ENCODE measurements around the gene FAM219A. TPM values are rescaled to one million over a fixed set of nuclear protein-coding genes. Genes with fewer than 3 reads are reported as not detected.

Gene FAM219A
- total RNA-seq, 1 experiment from 2014 or later: 38.6 TPM

DNA sequence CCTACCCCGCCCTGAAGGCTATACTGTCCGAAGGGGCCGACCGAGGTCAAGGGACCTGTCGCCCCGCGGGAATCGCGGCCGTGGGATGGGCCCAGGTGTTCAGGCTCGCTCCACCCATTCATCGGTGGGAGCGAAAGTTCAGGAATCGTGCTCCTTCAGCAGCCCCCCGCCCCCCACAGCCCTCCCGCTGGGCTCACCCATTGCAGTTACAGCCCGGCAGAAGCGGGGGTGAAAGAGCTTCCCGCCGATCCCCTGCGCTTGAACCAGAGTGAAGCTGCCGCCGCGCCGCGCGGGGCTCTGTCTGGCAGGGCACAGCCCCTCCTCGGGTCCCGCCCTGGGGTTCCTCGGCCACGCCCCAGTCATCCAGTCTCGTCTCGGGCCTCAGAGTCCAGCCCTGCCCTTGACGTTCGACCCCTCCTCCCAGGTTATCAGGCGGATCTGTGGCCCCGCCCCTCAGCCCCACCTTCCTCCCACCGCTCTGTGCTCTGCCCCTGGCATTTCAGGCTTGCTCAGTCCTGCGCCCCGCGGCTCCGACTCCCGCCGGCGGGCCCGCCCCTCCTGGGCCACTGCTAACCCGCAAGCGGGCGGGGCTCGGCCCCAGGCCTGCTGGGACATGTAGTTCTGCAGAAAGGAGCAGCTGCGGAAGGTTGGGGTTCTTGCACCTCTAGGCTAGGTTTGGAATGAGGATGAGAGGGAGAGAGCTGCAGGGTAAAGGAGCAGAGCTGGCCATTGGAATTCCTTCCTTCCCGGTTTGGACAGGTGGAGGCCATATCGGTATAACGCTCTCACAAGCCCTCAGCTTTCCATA, 81.6 kb downstream of the FAM219A start, which contains the start of gene MYORG:
Gene MYORG, minus strand, starts transcription at position 303 of the 808 bp plus-strand sequence. CDS start 3,955 bp downstream, outside the sequence.
- POLR2A ChIA-PET: interaction anchor here (0.7 to 0.8 kb wide), 3 partner anchors 20 to 47 kb away, joined by 3 to 6 read pairs (median 4); no protein-coding TSS in a partner anchor
- DNase-seq (ENCODE audit: low read depth, low spot score) (peak; percentile 84), ATAC-seq (peak; percentile 89)
- BruUV-seq (replicated peaks): no TSS peak
- Histone ChIP-seq H3K4me3 (ENCODE audit: low read depth in 2 of 2, low read length in 2 of 2) (peak within 1 kb of the TSS; percentile 82 to 88), H3K27ac (ENCODE audit: low read length) (peak within 1 kb of the TSS; percentile 58), H3K27me3 (ENCODE audit: control insufficient read depth, insufficient read depth, low read length) (no peaks in the 10 kb centered on the region), H3K4me1 (ENCODE audit: control insufficient read depth, insufficient read depth, low read length) (peaks cover 21% of the 10 kb centered on the region), H3K9me3 (ENCODE audit: control insufficient read depth, insufficient read depth, low read depth, low read length) (no peaks in the 10 kb centered on the region), H3K36me3 (ENCODE audit: control insufficient read depth, insufficient read depth, low read length) (no peaks in the 10 kb centered on the region)
- TF ChIP-seq, protein P1, sequence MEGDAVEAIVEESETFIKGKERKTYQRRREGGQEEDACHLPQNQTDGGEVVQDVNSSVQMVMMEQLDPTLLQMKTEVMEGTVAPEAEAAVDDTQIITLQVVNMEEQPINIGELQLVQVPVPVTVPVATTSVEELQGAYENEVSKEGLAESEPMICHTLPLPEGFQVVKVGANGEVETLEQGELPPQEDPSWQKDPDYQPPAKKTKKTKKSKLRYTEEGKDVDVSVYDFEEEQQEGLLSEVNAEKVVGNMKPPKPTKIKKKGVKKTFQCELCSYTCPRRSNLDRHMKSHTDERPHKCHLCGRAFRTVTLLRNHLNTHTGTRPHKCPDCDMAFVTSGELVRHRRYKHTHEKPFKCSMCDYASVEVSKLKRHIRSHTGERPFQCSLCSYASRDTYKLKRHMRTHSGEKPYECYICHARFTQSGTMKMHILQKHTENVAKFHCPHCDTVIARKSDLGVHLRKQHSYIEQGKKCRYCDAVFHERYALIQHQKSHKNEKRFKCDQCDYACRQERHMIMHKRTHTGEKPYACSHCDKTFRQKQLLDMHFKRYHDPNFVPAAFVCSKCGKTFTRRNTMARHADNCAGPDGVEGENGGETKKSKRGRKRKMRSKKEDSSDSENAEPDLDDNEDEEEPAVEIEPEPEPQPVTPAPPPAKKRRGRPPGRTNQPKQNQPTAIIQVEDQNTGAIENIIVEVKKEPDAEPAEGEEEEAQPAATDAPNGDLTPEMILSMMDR (IDR thresholded peaks at IDR 0.05): no peak
- TF ChIP-seq TCF7L2 (IDR thresholded peaks at IDR 0.05; ENCODE audit: low read depth, low read length): 0 out of 2 replicates have a peak, but pooled peaks have one; percentile 23
- TF ChIP-seq SIN3A (IDR thresholded peaks at IDR 0.05; ENCODE audit: borderline replicate concordance, insufficient read depth, low read depth, low read length): peak; percentile 88
- CTCF ChIA-PET: interaction anchor here (0.7 to 2.0 kb wide), 2 partner anchors 27 to 46 kb away, joined by 4 to 10 read pairs; no protein-coding TSS in a partner anchor
- in situ Hi-C loops (cut with HindIII; ENCODE audit: low pct_unique_long_range_greater_than_20kb, low sequenced_read_pairs) (no loop called here), intact Hi-C loops (cut with micrococcal nuclease; ENCODE audit: unreplicated experiment) (loop anchor here (5.0 kb wide), 1 partner anchor 119 kb away; no protein-coding TSS in a partner anchor)

DNA sequence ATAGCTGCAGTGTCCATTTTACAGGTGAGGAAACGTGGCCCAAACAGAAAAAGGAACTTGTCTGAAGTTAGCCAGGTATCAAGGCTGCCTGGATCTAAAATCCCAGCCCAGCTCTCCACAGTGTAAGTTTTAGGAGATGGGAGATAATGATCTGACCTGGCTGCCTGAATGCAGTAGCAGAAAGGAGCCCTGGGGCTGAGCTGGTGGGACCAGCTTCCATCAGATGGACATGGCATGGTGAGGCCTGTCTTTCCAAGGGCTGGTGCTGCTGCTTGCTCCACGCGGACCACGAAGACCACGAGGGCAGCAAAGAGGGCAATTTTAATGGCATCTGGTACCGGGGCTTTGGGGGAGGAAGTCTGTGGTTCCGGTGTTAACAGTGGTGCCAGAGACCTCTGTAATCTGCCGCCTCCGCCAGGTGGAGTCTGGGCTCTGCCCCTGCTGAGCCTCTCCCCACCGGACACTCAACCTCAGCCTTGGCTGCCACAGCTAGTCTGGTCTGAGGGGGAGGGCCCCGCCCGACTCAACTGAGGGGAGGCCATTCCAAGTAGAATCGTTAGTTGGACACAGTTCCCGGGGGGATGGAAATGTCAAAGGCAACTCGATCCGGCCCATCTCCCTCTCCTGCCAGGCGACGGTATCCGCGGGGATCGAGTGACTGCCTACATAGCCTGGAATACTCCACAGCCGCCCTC, 82.3 kb downstream of the FAM219A start:
- TF ChIP-seq POLR2AphosphoS5 (IDR thresholded peaks at IDR 0.05; ENCODE audit: low read depth, low read length) (no peak), TCF7L2 (IDR thresholded peaks at IDR 0.05; ENCODE audit: low read depth, low read length) (peak; percentile 42; the same call in 1 of the 2 replicates), SIN3A (IDR thresholded peaks at IDR 0.05; ENCODE audit: borderline replicate concordance, insufficient read depth, low read depth, low read length) (no peak)
- TF ChIP-seq, protein P2, sequence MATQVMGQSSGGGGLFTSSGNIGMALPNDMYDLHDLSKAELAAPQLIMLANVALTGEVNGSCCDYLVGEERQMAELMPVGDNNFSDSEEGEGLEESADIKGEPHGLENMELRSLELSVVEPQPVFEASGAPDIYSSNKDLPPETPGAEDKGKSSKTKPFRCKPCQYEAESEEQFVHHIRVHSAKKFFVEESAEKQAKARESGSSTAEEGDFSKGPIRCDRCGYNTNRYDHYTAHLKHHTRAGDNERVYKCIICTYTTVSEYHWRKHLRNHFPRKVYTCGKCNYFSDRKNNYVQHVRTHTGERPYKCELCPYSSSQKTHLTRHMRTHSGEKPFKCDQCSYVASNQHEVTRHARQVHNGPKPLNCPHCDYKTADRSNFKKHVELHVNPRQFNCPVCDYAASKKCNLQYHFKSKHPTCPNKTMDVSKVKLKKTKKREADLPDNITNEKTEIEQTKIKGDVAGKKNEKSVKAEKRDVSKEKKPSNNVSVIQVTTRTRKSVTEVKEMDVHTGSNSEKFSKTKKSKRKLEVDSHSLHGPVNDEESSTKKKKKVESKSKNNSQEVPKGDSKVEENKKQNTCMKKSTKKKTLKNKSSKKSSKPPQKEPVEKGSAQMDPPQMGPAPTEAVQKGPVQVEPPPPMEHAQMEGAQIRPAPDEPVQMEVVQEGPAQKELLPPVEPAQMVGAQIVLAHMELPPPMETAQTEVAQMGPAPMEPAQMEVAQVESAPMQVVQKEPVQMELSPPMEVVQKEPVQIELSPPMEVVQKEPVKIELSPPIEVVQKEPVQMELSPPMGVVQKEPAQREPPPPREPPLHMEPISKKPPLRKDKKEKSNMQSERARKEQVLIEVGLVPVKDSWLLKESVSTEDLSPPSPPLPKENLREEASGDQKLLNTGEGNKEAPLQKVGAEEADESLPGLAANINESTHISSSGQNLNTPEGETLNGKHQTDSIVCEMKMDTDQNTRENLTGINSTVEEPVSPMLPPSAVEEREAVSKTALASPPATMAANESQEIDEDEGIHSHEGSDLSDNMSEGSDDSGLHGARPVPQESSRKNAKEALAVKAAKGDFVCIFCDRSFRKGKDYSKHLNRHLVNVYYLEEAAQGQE (IDR thresholded peaks at IDR 0.05; ENCODE audit: insufficient read depth in 1 of 2, low read depth in 2 of 2, low read length in 1 of 2): no peak
- TF ChIP-seq, protein P1 (IDR thresholded peaks at IDR 0.05): no peak
- in situ Hi-C loops (cut with HindIII; ENCODE audit: low pct_unique_long_range_greater_than_20kb, low sequenced_read_pairs): no loop called here
- H3K4me1 ChIP-seq (ENCODE audit: control insufficient read depth, insufficient read depth, low read length): peaks cover 21% of the 10 kb centered on the region
- H3K9me3 ChIP-seq (ENCODE audit: control insufficient read depth, insufficient read depth, low read depth, low read length): no peaks in the 10 kb centered on the region
- no peaks in the 10 kb centered on the region for H3K27me3 ChIP-seq (ENCODE audit: control insufficient read depth, insufficient read depth, low read length)
- intact Hi-C loops (cut with micrococcal nuclease; ENCODE audit: unreplicated experiment): loop anchor here (5.0 kb wide), 1 partner anchor 119 kb away; no protein-coding TSS in a partner anchor
- DNase-seq (ENCODE audit: low read depth, low spot score) (no peak), ATAC-seq (peak; percentile 43)
- peak overlapping the region; percentile 82 to 88 for H3K4me3 ChIP-seq (ENCODE audit: low read depth in 2 of 2, low read length in 2 of 2)
- H3K36me3 ChIP-seq (ENCODE audit: control insufficient read depth, insufficient read depth, low read length): no peaks in the 10 kb centered on the region
- no TSS peak for BruUV-seq (replicated peaks)
- POLR2A ChIA-PET: interaction anchor here (0.6 kb wide), 2 partner anchors 24 to 78 kb away, joined by 6 to 10 read pairs; no protein-coding TSS in a partner anchor
- H3K27ac ChIP-seq (ENCODE audit: low read length): peak overlapping the region; percentile 58
- CTCF ChIA-PET: interaction anchor here (0.7 to 2.0 kb wide), 3 partner anchors 28 to 227 kb away, joined by 3 to 10 read pairs (median 4); no protein-coding TSS in a partner anchor
